Measurements from ENCODE around the gene SIGLECL1. TPM values are rescaled to one million over a fixed set of nuclear protein-coding genes. Genes with fewer than 3 reads are reported as not detected.

SIGLECL1 gene
- total RNA-seq, 1 experiment from 2014 or later, result not detected

DNA sequence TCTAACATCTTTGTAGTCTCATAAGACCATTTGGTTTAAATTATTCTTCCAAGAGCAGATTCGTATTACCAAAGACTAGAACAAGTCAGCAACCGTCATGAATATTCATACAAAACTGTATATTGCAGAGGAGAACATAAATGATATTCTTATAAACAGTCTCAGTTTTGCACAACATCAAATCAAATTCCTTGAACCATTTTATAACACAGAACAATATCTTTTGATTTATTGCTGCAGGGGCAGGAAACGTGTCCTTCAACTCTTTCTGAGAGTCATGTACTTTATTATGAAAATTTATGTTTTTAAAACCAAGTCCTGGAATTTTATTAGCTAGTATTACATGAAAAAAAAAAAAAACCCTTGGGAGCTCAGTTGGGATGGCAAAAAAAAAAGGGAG, 26.2 kb downstream of the SIGLECL1 start (continued):
- TF ChIP-seq, protein P1, sequence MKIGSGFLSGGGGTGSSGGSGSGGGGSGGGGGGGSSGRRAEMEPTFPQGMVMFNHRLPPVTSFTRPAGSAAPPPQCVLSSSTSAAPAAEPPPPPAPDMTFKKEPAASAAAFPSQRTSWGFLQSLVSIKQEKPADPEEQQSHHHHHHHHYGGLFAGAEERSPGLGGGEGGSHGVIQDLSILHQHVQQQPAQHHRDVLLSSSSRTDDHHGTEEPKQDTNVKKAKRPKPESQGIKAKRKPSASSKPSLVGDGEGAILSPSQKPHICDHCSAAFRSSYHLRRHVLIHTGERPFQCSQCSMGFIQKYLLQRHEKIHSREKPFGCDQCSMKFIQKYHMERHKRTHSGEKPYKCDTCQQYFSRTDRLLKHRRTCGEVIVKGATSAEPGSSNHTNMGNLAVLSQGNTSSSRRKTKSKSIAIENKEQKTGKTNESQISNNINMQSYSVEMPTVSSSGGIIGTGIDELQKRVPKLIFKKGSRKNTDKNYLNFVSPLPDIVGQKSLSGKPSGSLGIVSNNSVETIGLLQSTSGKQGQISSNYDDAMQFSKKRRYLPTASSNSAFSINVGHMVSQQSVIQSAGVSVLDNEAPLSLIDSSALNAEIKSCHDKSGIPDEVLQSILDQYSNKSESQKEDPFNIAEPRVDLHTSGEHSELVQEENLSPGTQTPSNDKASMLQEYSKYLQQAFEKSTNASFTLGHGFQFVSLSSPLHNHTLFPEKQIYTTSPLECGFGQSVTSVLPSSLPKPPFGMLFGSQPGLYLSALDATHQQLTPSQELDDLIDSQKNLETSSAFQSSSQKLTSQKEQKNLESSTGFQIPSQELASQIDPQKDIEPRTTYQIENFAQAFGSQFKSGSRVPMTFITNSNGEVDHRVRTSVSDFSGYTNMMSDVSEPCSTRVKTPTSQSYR (CRISPR knock-in tag; IDR thresholded peaks at IDR 0.05), result no peak
- TF ChIP-seq IRF2 (CRISPR knock-in tag; IDR thresholded peaks at IDR 0.05; ENCODE audit: borderline replicate concordance, low read depth) (no peak), ZBTB21 (CRISPR knock-in tag; IDR thresholded peaks at IDR 0.05; ENCODE audit: borderline replicate concordance) (no peak), ELF4 (CRISPR knock-in tag; IDR thresholded peaks at IDR 0.05; ENCODE audit: low read depth) (no peak), ETV6 (CRISPR knock-in tag; IDR thresholded peaks at IDR 0.05) (no peak), MXD4 (CRISPR knock-in tag; IDR thresholded peaks at IDR 0.05; ENCODE audit: borderline replicate concordance) (no peak), GRHL2 (CRISPR knock-in tag; IDR thresholded peaks at IDR 0.05; ENCODE audit: insufficient replicate concordance, severe bottlenecking) (no peak), SMAD3 (CRISPR knock-in tag; IDR thresholded peaks at IDR 0.05; ENCODE audit: borderline replicate concordance) (no peak)
- TF ChIP-seq, protein P2, sequence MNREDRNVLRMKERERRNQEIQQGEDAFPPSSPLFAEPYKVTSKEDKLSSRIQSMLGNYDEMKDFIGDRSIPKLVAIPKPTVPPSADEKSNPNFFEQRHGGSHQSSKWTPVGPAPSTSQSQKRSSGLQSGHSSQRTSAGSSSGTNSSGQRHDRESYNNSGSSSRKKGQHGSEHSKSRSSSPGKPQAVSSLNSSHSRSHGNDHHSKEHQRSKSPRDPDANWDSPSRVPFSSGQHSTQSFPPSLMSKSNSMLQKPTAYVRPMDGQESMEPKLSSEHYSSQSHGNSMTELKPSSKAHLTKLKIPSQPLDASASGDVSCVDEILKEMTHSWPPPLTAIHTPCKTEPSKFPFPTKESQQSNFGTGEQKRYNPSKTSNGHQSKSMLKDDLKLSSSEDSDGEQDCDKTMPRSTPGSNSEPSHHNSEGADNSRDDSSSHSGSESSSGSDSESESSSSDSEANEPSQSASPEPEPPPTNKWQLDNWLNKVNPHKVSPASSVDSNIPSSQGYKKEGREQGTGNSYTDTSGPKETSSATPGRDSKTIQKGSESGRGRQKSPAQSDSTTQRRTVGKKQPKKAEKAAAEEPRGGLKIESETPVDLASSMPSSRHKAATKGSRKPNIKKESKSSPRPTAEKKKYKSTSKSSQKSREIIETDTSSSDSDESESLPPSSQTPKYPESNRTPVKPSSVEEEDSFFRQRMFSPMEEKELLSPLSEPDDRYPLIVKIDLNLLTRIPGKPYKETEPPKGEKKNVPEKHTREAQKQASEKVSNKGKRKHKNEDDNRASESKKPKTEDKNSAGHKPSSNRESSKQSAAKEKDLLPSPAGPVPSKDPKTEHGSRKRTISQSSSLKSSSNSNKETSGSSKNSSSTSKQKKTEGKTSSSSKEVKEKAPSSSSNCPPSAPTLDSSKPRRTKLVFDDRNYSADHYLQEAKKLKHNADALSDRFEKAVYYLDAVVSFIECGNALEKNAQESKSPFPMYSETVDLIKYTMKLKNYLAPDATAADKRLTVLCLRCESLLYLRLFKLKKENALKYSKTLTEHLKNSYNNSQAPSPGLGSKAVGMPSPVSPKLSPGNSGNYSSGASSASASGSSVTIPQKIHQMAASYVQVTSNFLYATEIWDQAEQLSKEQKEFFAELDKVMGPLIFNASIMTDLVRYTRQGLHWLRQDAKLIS (CRISPR knock-in tag; IDR thresholded peaks at IDR 0.05; ENCODE audit: borderline replicate concordance), result no peak
- TF ChIP-seq, protein P3, sequence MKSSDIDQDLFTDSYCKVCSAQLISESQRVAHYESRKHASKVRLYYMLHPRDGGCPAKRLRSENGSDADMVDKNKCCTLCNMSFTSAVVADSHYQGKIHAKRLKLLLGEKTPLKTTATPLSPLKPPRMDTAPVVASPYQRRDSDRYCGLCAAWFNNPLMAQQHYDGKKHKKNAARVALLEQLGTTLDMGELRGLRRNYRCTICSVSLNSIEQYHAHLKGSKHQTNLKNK (CRISPR knock-in tag; IDR thresholded peaks at IDR 0.05), result no peak

DNA sequence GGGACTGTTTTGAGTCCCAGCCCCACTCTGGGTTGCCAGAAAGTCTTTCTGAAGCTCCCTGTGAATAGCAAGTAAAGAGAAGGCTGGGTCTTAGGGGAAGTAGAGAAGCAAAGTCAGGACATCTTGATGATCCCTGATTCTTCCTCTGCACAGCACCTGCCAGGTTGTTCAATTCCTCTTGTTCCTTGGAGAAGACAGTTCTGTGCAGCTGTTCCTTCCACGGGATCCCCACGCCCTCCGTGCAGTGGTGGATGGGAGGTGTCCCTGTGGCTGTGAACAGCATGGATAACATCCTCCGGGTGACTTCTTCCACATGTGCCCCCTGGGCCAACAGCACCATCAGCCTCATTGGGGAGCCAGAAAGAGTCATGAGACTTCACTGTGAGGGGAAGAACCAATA, 31.5 kb downstream of the SIGLECL1 start:
- TF ChIP-seq ZBTB21 (CRISPR knock-in tag; IDR thresholded peaks at IDR 0.05; ENCODE audit: borderline replicate concordance), result no peak
- TF ChIP-seq CBFB (CRISPR knock-in tag; IDR thresholded peaks at IDR 0.05; ENCODE audit: low read depth), result no peak
- TF ChIP-seq, protein P4, sequence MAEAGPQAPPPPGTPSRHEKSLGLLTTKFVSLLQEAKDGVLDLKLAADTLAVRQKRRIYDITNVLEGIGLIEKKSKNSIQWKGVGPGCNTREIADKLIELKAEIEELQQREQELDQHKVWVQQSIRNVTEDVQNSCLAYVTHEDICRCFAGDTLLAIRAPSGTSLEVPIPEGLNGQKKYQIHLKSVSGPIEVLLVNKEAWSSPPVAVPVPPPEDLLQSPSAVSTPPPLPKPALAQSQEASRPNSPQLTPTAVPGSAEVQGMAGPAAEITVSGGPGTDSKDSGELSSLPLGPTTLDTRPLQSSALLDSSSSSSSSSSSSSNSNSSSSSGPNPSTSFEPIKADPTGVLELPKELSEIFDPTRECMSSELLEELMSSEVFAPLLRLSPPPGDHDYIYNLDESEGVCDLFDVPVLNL (CRISPR knock-in tag; IDR thresholded peaks at IDR 0.05; ENCODE audit: borderline replicate concordance, low read depth), result no peak
- no peak for TF ChIP-seq NFYB (CRISPR knock-in tag; conservative IDR thresholded peaks at IDR 0.05; ENCODE audit: low read depth)
- TF ChIP-seq ZNF138 (CRISPR knock-in tag; conservative IDR thresholded peaks at IDR 0.05), result no peak
- TF ChIP-seq JAZF1 (CRISPR knock-in tag; IDR thresholded peaks at IDR 0.05), result no peak
- no peak for TF ChIP-seq SP1 (CRISPR knock-in tag; conservative IDR thresholded peaks at IDR 0.05)
- TF ChIP-seq KAT7 (CRISPR knock-in tag; IDR thresholded peaks at IDR 0.05; ENCODE audit: borderline replicate concordance), result no peak
- no peak for TF ChIP-seq RELA (CRISPR knock-in tag; IDR thresholded peaks at IDR 0.05; ENCODE audit: borderline replicate concordance)
- TF ChIP-seq ZNF121 (CRISPR knock-in tag; IDR thresholded peaks at IDR 0.05), result no peak
- Mint-ChIP-seq H3K27me3 (ENCODE audit: low read depth) (peaks cover 53% of the 10 kb centered on the region), H3K36me3 (peaks cover 5% of the 10 kb centered on the region), H3K4me1 (no peaks in the 10 kb centered on the region), H3K9me3 (peaks cover 26% of the 10 kb centered on the region), H3K27ac (no peak overlapping the region), H3K4me3 (no peak overlapping the region)
- DNase-seq (ENCODE audit: low spot score) (no peak), ATAC-seq (no peak)
- CTCF ChIA-PET, result interaction anchor here (1.0 to 1.4 kb wide), 2 partner anchors 11 to 194 kb away, joined by 3 to 4 read pairs; no protein-coding TSS in a partner anchor
- POLR2A ChIA-PET, result no interaction called here

Data from WTC11 (cell line).